Endothelial cell of umbilical vein (primary cell): ENCODE data around the gene H2BK1. TPM values are rescaled to one million over a fixed set of nuclear protein-coding genes. Genes with fewer than 3 reads are reported as not detected.
A peak's percentile ranks its signal among the peaks of the same experiment; 100 is the strongest.

Experiments
- BruUV-seq: library from RNA; stranded (reverse); fragments of 400-500 nt; replicated peaks from 2 replicates; lab custom pipeline; 2021; lab: Mats Ljungman, UMichigan
- CTCF ChIA-PET: fragments of 300-600, 350-600 bp; sonication (Branson Sonifier 250); formaldehyde crosslinking; loops from one replicate; lab custom pipeline; 2021; ENCODE audit warnings: antibody characterized with exemption, inconsistent platforms; lab: Charles Lee
- POLR2A ChIA-PET: fragments of 300-600, 350-600 bp; sonication (Branson Sonifier 250); formaldehyde crosslinking; loops from one replicate; lab custom pipeline; 2021; ENCODE audit warnings: antibody characterized with exemption, inconsistent platforms; lab: Charles Lee
- DNase-seq: peaks from one replicate; pipeline ENCODE4 v3.0.0-alpha.2; 2011; ENCODE audit warnings: low read depth, low spot score
- FAIRE-seq: peaks from 2 replicates; lab custom pipeline; 2011; peaks lifted over from hg19 to GRCh38; lab: Jason Lieb, UNC
- H2AFZ ChIP-seq: 2 replicates; pipeline ENCODE4 v1.6.0; 2012; ENCODE audit warnings: low read depth, low read length, control low read depth, inconsistent platforms
- H3K27ac ChIP-seq: 2 replicates; pipeline ENCODE4 v1.5.1; 2011; ENCODE audit warnings: low read depth, mild to moderate bottlenecking, control low read depth, low read length, moderate library complexity; ENCODE audit not compliant: insufficient read depth
- H3K27me3 ChIP-seq, 2 experiments: 2 replicates each; pipeline versions ENCODE4 v1.6.0 to v1.6.1; 2011; ENCODE audit warnings: low read length in 2 of 2, mixed read lengths in 1 of 2; ENCODE audit not compliant: control insufficient read depth in 2 of 2, insufficient read depth in 2 of 2
- H3K36me3 ChIP-seq, 2 experiments: 2 replicates in 1 of 2; 3 replicates in 1 of 2; pipeline ENCODE4 v1.5.1; 2011; ENCODE audit warnings: low read length in 2 of 2, mild to moderate bottlenecking in 1 of 2, moderate library complexity in 1 of 2; ENCODE audit not compliant: control insufficient read depth in 2 of 2, insufficient read depth in 2 of 2; ENCODE audit errors: extremely low read depth in 1 of 2
- H3K4me1 ChIP-seq: 3 replicates; pipeline ENCODE4 v1.5.1; 2011; ENCODE audit warnings: mild to moderate bottlenecking, low read length; ENCODE audit not compliant: control insufficient read depth, insufficient read depth; ENCODE audit errors: extremely low read depth
- H3K4me2 ChIP-seq: 2 replicates; pipeline ENCODE4 v1.6.1; 2011; ENCODE audit warnings: low read length, control low read depth, mixed read lengths; ENCODE audit not compliant: insufficient read depth
- H3K4me3 ChIP-seq, 3 experiments: fragments of 200-600 bp in 1 of 3; sonication (generic), shearing (Covaris generic) in 1 of 3; replicated peaks in 1 of 3; 2 replicates each; pipeline ENCODE4 v1.5.1; 2011 to 2016; ENCODE audit warnings: control low read depth in 3 of 3, low read length in 3 of 3, mild to moderate bottlenecking in 2 of 3, inconsistent platforms in 1 of 3, low read depth in 1 of 3, moderate library complexity in 1 of 3; ENCODE audit not compliant: insufficient read depth in 1 of 3
- H3K79me2 ChIP-seq: 2 replicates; pipeline ENCODE4 v1.6.0; 2012; ENCODE audit warnings: low read length, inconsistent platforms; ENCODE audit not compliant: control insufficient read depth, insufficient read depth
- H3K9ac ChIP-seq: replicated peaks from 2 replicates; pipeline ENCODE3; 2011; ENCODE audit warnings: low read length, control low read depth; ENCODE audit not compliant: insufficient read depth; ENCODE audit errors: extremely low read depth
- H3K9me1 ChIP-seq: replicated peaks from 3 replicates; pipeline ENCODE4 v1.6.0; 2011; ENCODE audit warnings: mild to moderate bottlenecking, low read length; ENCODE audit not compliant: control insufficient read depth, insufficient read depth; ENCODE audit errors: extremely low read depth
- H3K9me3 ChIP-seq: replicated peaks from 2 replicates; pipeline ENCODE4 v1.5.1; 2012; ENCODE audit warnings: low read length, inconsistent platforms; ENCODE audit not compliant: control insufficient read depth, insufficient read depth
- H4K20me1 ChIP-seq: replicated peaks from 2 replicates; pipeline ENCODE3; 2011; ENCODE audit warnings: mild to moderate bottlenecking, low read length; ENCODE audit not compliant: control insufficient read depth, insufficient read depth; ENCODE audit errors: extremely low read depth
- EZH2 ChIP-seq: IDR thresholded peaks from 2 replicates; pipeline ENCODE4 v1.6.1; 2012; ENCODE audit warnings: borderline replicate concordance, low read depth, mild to moderate bottlenecking, moderate library complexity, low read length, inconsistent platforms; ENCODE audit not compliant: severe bottlenecking
- FOS ChIP-seq: IDR thresholded peaks from 2 replicates; pipeline ENCODE4 v1.6.1; 2011; ENCODE audit warnings: mild to moderate bottlenecking, low read length, moderate library complexity, borderline replicate concordance; ENCODE audit not compliant: insufficient read depth
- GATA2 ChIP-seq: IDR thresholded peaks from 2 replicates; pipeline ENCODE4 v1.7.0; 2011; ENCODE audit warnings: low read depth, mild to moderate bottlenecking, moderate library complexity, mixed read lengths, low read length; ENCODE audit not compliant: insufficient read length, insufficient read depth
- POLR2AphosphoS5 ChIP-seq: IDR thresholded peaks from 2 replicates; pipeline ENCODE4 v1.6.1; 2012; ENCODE audit warnings: low read depth, mild to moderate bottlenecking, control low read depth, low read length, moderate library complexity; ENCODE audit not compliant: insufficient read depth
- dilution Hi-C: fragments of 300-500 bp; cut with MboI; formaldehyde crosslinking; loops from one replicate; pipeline ENCODE4 v1.15.0; 2019; ENCODE audit warnings: low sequenced_read_pairs; ENCODE audit not compliant: extremely low pct_ligation_motif_present
- intact Hi-C: fragments of 100-400 bp; cut with micrococcal nuclease; formaldehyde crosslinking; loops from one replicate; pipeline ENCODE4 v1.10.0; 2022
- polyA plus RNA-seq, 4 experiments: library from polyadenylated mRNA; depleted of rRNA in 3 of 4; stranded (reverse) in 3 of 4; unstranded in 1 of 4; fragments of >200 nt; gene quantifications; 2 replicates each; pipeline versions ENCODE4 v1.2.1 to v1.2.3, GENCODE V29; 2011 to 2012; ENCODE audit warnings: missing spikeins in 1 of 4
- total RNA-seq: library from RNA; stranded (reverse); gene quantifications from 2 replicates; pipeline ENCODE4 v1.2.3, GENCODE V29; 2021

Gene H2BK1
- total and polyA plus RNA-seq, 2 donors (not counting 3 experiments of a cell fraction or from before 2014, with no cell fraction given), result not detected

GRCh38 chr7:151235091-151235787, 25.0 kb upstream of the H2BK1 start:
- no peaks in the 10 kb centered on the region for H3K27me3 ChIP-seq
- CTCF ChIA-PET, result interaction anchor here (1.3 to 4.0 kb wide), 3 partner anchors 8 to 22 kb away, joined by 3 to 58 read pairs (median 11); partner anchors contain the start of gene ABCF2
- dilution Hi-C loops (no loop called here), intact Hi-C loops (no loop called here)
- BruUV-seq, result no TSS peak
- FAIRE-seq (no peak), DNase-seq (no peak)
- POLR2A ChIA-PET, result no interaction called here
- TF ChIP-seq EZH2 (no peak), POLR2AphosphoS5 (no peak), FOS (no peak), GATA2 (no peak)
- H3K36me3 ChIP-seq, result peaks cover 3 to 35% of the 10 kb centered on the region in 2 experiments
- no peak overlapping the region for H2AFZ ChIP-seq
- no peaks in the 10 kb centered on the region for H4K20me1 ChIP-seq
- H3K4me1 ChIP-seq, result peaks cover 13% of the 10 kb centered on the region
- no peak overlapping the region for H3K4me3 ChIP-seq
- no peaks in the 10 kb centered on the region for H3K9me3 ChIP-seq
- H3K9me1 ChIP-seq, result no peaks in the 10 kb centered on the region
- H3K79me2 ChIP-seq, result peaks cover 39% of the 10 kb centered on the region
- no peak overlapping the region for H3K4me2 ChIP-seq
- no peak overlapping the region for H3K9ac ChIP-seq
- no peak overlapping the region for H3K27ac ChIP-seq

- H4K20me1 ChIP-seq, result no peaks in the 10 kb centered on the region
- H3K9ac ChIP-seq, result peak overlapping the region; percentile 91
- FAIRE-seq, result peak; percentile 28
- dilution Hi-C loops (no loop called here), intact Hi-C loops (loop anchor here (1.0 kb wide), 1 partner anchor 10 kb away; no protein-coding TSS in a partner anchor)
- no TSS peak for BruUV-seq
- no peak overlapping the region for H2AFZ ChIP-seq
- peaks cover 3 to 32% of the 10 kb centered on the region in 2 experiments for H3K36me3 ChIP-seq
- peak overlapping the region; percentile 55 for H3K4me2 ChIP-seq
- no peaks in the 10 kb centered on the region for H3K9me1 ChIP-seq
- DNase-seq, result no peak
- H3K79me2 ChIP-seq, result peaks cover 39% of the 10 kb centered on the region
- peak overlapping the region in 2 of 3 experiments; percentile 83 to 95 for H3K4me3 ChIP-seq
- ChIA-PET CTCF (interaction anchor here (1.3 to 4.0 kb wide), 3 partner anchors 10 to 205 kb away, joined by 3 to 58 read pairs (median 4); partner anchors contain the start of gene ABCB8), POLR2A (no interaction called here)
- H3K27me3 ChIP-seq, result no peaks in the 10 kb centered on the region
- H3K4me1 ChIP-seq, result peaks cover 13% of the 10 kb centered on the region
- H3K9me3 ChIP-seq, result no peaks in the 10 kb centered on the region
- TF ChIP-seq GATA2, result no peak
- peak overlapping the region; percentile 88 for H3K27ac ChIP-seq
Measured at GRCh38 chr7:151233804-151234203, 23.5 kb upstream of the H2BK1 start.
